Germinal center (tissue), 1 donor: ENCODE data around the gene WDR38.
A peak's percentile ranks its signal among the peaks of the same experiment; 100 is the strongest.

Source experiments
- DNase-seq: peaks from one replicate; pipeline ENCODE4 v3.0.0; 2012; ENCODE audit warnings: mixed read lengths, low spot score

The WDR38 gene, protein sequence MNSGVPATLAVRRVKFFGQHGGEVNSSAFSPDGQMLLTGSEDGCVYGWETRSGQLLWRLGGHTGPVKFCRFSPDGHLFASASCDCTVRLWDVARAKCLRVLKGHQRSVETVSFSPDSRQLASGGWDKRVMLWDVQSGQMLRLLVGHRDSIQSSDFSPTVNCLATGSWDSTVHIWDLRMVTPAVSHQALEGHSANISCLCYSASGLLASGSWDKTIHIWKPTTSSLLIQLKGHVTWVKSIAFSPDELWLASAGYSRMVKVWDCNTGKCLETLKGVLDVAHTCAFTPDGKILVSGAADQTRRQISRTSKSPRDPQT

GRCh38 chr9:124852829-124853531 is at the start of gene WDR38:
Gene WDR38, plus strand, starts transcription at chr9:124853460. Its CDS starts 72 bp downstream, at chr9:124853532.
- peak; percentile 84 for DNase-seq

GRCh38 chr9:124803911-124804310 is 49.3 kb upstream of the WDR38 start:
- no peak for DNase-seq

DNA sequence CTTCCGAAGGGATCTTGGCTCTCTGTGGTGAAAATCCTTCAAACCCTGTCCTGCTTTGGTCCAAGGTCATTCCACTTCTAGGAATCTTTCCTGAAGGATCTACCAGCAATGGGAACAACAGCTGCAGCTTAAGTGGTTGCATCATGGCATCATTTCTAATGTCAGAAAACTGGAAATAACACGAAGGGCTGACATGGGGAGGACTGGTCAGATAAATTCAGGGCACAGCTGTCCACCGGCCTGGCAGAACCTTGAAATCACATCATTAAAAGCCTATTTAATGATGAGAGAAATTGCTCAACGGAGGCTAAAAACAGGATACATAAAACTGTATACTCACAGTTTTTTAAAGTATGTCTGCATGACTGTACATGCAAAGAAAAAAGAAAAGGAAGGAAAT is 48.1 kb upstream of the WDR38 start:
- no peak for DNase-seq

- no peak for DNase-seq
These were observed 44.9 kb upstream of the WDR38 start for GRCh38 chr9:124808246-124808956.

DNA sequence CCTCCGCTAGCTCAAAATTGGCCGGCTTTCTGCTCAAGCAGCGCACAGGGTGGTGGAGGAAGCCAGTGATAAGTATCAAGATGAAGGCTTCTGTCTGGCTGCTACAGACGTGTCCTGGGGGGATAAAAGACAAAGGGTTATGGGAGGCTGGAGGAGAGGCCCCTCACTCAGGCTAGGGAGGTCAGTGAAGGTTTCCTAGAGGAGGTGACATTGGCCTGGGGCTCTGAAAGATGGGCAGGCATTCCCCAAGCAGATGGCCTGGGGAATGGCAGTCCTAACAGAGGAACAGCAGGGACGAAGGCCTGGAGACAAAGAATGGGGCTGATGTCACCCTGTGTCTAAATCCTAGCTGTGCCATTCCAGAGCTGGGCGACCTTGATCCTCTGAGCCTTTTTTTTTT is 44.0 kb upstream of the WDR38 start:
- no peak for DNase-seq

- DNase-seq, result no peak
These were observed 43.3 kb upstream of the WDR38 start for GRCh38 chr9:124809741-124810500.

DNA sequence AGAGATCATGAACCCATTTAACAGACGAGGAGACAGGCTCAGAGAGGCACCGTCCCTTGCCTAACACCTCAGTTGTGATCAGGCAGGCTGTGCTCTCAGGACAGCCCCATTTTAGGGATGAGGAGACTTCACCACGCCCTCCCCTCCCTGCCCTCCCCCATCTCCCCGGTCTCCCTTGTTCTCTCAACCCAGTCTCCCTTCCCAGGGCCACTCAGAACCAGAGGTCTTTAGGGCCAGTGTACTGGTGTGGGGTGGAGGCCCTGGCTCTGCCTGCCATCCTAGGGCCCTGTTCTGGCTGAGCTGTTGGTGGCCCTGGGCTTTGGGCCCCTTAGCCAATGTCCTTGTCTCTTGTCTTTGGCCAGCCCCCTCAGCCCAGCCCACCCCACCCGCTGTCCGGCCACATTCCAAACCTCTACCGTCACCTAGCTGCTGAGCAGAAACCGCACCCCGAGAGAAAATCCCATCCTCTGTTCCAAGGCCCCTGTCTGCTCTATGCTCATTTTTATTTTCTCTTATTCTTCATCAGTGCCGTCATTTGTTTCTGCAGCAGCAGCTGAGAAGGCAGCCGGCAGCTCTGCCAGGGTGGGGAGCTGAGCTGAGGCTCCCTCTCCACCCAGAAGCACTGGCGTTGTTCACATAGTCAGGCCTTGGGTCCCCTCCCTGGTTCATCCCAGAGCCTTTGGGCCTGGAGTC is 42.5 kb upstream of the WDR38 start:
- no peak for DNase-seq

GRCh38 chr9:124812441-124812876 is 40.8 kb upstream of the WDR38 start:
- no peak for DNase-seq

DNA sequence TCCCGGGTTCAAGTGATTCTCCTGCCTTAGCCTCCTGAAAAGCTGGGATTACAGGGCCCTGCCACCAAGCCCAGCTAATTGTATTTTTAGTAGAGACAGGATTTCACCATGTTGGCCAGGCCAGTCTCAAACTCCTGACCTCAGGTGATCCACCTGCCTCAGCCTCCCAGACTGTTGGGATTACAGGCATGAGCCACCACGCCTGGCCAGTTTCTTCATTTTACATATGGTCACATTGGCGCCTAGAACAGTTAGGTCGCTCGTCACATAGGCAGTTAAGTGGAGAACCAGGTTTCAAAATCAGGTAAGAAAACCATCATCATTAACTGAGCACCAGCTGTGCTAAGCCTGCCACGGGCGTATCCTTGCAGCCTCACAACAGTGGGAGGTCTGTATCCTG is 40.2 kb upstream of the WDR38 start:
- DNase-seq, result no peak

DNA sequence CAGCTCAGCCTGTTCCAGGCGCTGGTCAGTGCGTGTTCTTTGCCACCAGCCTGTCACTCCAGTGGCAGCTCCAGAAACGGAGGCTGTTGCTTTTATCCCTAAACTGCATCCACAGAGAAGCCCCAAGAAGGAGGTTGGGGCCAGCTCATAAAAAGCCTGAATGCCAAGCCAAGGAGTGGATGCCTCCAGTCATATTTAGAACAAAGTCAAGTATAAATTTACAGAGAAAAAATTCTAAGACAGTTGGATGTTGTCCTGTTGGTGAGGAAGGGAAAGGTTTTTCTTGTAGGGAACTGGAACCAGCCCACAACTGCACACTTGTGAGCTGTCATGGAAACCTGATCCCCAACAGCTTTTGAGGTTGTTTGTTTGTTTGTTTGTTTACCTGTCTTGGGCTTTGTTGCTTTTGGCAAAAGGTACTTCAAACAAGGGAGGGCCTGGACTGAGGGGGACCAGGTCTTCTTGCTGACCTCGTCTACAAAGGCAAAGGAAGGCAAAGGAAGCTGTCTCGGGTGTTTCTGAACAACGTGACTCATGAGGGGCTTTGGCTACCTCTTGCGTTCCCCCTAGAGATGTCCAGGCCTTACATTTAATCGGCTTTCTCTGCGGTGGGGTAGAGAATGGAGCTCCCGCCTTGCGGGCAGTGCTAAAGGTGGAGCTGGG is 39.6 kb upstream of the WDR38 start:
- no peak for DNase-seq

DNA sequence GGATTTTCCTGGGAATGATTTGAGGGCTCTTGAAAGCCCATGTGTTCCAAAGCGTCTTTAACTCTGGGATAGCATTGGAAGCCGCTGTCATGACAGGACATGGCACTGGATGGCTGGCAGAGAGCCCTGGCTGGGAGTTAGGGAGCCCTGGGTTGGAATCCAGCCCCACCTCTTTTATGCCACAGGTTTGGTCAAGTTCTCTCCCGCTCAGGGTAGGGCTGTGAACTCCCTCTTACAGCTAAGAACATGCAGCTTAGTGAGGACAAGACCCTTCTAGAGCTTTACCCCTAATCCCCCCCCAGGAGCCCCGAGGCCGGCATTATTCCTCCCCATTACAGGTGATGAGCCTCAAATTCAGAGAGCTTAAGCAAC is 39.1 kb upstream of the WDR38 start:
- no peak for DNase-seq

- DNase-seq, result no peak
These were observed 37.7 kb upstream of the WDR38 start for GRCh38 chr9:124815601-124816000.

DNA sequence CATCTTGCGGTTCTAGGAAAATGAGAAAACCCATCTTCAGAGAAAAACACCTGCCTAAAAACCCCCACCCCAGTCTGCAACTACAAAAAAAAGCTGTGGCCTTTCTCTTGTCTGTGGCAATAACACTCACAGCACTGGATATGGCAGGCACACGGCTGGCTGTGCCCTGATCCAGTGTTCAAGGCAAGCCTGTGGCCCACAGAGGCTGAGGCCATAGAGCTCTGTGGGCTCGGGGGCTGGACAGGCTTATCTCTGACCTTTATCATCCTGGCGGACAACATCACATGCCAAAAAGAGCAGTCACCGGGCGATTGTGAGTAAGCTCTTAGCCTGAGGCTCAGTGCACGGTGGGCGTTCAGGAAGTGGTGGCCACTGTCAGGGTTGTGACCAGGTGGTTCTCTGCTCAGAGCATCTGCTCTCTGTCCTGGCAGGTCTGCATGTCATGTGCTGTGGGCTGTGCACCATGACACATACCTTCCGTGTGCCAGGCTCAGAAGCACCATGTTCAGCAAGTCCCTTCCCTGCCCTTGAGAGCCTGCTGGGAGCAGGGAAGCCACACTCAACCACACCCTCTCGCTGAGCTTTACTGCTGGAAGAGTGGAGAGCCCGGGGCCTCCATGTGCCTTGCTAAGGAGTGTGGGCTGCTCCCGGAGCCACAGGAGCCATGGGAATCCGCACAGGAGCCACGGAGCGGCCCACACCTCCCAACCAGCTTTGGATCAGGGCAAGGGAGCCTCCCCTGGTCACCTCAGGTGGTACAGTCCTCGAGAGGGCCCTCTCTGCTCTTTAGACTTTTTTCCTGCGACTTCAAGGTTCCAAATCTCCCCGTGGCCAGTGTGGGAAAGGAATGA is 34.6 kb upstream of the WDR38 start:
- no peak for DNase-seq

DNA sequence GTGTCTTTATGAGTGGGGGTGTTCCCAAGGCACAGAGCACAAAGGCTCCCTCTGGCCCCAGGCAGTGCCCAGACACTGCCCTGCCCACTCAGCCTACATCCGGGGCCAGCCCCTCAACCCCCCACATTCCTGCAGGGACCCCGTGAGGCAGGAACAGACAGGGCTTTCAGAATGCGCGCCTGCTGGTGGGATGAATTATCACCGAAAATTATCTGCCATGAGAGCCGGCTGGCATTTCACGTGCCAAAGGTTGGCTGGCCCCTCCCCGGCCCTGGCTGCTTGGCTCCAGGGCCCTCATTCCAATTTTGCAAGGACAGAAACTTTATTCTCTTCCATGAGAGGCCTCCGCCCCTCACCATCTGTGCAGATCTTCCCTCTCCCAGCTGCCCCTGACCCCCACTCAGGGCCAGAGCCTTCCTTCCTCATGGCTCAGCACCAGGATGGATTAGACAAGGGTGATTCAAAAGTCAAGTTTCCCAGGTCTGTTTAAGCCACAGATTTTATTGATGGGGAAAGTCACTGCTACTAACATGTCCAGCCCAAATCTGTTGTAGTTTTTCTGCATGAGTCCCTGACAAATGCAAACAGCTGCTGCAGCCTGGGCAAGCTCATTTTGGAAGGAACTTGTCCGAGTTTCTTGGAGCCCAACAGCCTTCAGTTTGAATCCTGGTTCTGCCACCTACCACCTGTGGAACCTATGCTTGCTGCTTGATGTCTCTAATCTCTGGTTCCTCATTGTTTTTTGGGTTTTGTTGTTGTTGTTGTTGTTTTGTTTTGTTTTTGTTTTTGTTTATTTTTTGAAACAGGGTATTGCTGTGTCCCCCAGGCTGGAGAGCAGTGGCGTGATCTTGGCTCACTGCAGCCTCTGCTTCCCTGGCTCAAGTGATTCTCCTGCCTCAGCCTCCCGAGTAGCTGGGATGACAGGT is 32.3 kb upstream of the WDR38 start:
- DNase-seq, result no peak

DNA sequence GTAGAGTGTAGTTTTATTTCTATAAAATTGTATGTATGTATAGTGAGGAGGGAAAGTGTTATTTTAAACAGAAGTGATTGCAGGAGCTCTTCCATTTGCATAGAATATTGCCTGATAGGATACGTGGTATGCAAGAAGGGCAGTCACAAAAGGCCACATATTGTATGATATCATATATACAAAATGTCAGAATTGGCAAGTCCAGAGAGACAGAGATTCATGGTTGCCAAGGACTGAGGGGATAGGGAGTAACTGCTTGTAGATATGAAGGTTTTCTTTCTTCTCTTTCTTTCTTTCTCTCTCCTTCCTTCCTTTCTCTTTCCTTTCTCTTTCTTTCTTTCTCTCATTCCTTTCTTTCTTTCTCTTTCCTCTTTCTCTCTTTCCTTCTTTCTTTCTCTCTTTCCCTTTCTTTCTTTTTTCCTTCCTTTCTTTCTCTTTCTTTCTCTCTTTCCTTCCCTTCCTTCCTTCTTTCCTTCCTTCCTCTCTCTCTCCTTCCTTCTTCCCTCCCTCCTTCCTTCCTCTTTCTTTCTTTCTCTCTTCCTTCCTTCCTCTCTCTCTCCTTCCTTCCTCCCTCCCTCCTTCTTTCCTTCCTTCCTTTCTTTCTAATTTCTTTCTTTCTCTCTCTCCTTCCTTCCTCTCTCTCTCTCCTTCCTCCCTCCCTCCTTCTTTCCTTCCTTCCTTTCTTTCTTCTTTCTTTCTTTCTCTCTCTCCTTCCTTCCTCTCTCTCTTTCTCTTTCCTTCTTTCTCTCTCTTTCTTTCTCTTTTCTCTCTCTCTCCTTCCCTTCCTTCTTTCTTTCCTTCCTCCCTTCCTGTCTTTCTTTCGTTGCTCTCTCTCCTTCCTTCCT is 24.5 kb upstream of the WDR38 start:
- DNase-seq, result no peak

DNA sequence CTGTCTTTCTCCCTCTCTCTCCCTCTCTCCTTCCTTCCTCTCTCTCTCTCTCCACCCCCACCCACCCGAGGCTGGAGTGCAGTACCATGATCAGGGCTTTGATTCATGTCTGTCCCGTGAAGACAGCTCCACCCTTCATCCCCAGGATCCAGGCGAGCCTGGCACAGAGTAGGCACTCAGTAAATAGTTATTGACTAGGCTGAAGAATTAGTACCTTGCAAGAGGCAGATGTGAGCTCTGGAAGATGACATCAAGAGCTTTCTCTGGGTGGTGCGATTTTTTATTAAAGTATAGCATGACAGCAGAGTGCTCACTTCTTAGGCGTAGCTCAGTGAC is 24.0 kb upstream of the WDR38 start:
- DNase-seq, result no peak

- no peak for DNase-seq
These were observed 22.7 kb upstream of the WDR38 start for GRCh38 chr9:124830593-124830992.

DNA sequence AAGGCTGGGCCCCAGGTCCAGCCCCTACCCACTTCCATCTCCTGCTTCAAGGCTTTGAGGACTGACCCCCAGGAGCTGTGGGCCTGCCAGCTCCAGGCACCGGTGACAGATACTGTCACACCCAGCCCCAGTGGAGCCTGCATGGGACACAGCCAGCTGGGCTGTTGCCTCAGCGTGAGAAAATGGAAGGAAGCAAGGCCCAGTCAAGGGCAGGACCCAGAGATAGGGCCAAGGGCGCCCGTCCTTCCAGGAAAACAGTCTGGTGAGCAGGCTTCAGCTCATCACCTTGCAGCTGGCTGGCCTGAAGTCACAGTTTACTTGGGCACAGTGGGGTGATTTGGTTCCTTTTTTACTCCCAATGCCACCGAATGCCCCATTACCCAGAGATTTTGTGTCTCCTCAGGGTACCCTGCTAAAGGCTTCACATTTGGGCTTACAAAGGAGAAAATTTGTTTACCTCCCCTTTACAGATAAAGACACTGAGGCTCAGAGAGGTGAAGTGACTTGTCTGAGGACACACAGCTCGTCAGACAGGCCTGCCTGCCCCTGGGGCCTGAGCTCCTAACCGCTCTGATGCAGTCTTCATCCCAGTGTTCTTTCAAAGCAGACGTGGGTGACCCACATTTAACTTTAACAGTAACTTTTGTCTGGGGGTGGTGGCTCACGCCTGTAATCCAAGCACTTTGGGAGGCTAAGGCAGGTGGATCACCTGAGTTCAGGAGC is 21.5 kb upstream of the WDR38 start:
- DNase-seq, result no peak
